Bronchial epithelial cell (primary cell): ENCODE data around the gene IFIT1B. TPM values are rescaled to one million over a fixed set of nuclear protein-coding genes. Genes with fewer than 3 reads are reported as not detected.
A peak's percentile ranks its signal among the peaks of the same experiment; 100 is the strongest.

Experiments used
- DNase-seq: peaks from one replicate; pipeline ENCODE4 v3.0.0-alpha.2; 2010; ENCODE audit warnings: low read depth
- FAIRE-seq: peaks from 2 replicates; lab custom pipeline; 2011; peaks lifted over from hg19 to GRCh38; lab: Jason Lieb, UNC
- H3K27me3 ChIP-seq: 2 replicates; pipeline ENCODE4 v1.5.1; 2011; ENCODE audit warnings: low read length; ENCODE audit not compliant: control insufficient read depth, insufficient read depth
- H3K36me3 ChIP-seq: 2 replicates; pipeline ENCODE4 v1.5.1; 2011; ENCODE audit warnings: low read length; ENCODE audit not compliant: control insufficient read depth, insufficient read depth
- H3K4me3 ChIP-seq: 2 replicates; pipeline ENCODE4 v1.5.1; 2011; ENCODE audit warnings: mild to moderate bottlenecking, low read depth, low read length, control low read depth
- total RNA-seq: library from RNA; depleted of rRNA; stranded (reverse); fragments of >200 nt; gene quantifications from 2 replicates; pipeline ENCODE4 v1.2.1, GENCODE V29; 2014
- TF ChIP-seq, protein P1 (sequence below): IDR thresholded peaks from 2 replicates; pipeline ENCODE4 v1.5.1; 2011; ENCODE audit warnings: mild to moderate bottlenecking, moderate library complexity, low read length, control low read depth, inconsistent platforms; ENCODE audit not compliant: insufficient read depth, severe bottlenecking

The IFIT1B gene
- total RNA-seq, 1 donor from 2014 or later = not detected

DNA sequence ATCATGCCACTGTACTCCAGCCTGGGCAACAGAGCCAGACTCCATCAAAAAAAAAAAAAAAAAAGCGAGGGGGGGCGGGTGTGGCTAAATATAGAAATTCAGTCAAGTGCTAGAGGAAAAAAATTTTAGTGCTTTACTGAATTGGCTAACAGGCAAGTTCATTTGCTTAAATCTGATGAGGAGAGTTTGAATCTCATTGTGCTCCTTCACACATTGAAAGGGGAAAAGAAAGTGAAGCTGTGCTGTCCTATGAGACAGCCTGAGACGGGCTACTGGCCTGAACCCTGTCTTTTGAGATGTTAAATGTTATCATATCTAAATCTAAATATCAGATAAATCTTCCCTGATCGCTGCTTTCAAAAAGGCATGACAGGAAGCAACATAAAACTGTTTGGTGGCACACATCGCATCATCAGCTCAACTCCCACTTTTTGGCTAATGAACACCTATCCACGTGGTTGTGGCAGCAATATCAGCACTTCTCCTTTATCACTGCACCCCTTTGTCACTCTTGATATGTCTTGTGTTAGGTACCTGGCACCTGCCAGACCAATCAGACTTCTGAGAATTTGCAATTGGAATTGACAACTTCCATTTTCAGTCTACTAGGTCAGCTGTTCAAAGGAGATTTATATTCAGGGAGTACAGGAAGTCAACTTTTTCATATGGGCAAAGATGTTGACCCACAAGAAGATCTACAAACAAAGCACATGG lies 14.0 kb upstream of the IFIT1B start:
- Histone ChIP-seq H3K36me3 (no peaks in the 10 kb centered on the region), H3K4me3 (no peak overlapping the region), H3K27me3 (no peaks in the 10 kb centered on the region)
- TF ChIP-seq, protein P1, sequence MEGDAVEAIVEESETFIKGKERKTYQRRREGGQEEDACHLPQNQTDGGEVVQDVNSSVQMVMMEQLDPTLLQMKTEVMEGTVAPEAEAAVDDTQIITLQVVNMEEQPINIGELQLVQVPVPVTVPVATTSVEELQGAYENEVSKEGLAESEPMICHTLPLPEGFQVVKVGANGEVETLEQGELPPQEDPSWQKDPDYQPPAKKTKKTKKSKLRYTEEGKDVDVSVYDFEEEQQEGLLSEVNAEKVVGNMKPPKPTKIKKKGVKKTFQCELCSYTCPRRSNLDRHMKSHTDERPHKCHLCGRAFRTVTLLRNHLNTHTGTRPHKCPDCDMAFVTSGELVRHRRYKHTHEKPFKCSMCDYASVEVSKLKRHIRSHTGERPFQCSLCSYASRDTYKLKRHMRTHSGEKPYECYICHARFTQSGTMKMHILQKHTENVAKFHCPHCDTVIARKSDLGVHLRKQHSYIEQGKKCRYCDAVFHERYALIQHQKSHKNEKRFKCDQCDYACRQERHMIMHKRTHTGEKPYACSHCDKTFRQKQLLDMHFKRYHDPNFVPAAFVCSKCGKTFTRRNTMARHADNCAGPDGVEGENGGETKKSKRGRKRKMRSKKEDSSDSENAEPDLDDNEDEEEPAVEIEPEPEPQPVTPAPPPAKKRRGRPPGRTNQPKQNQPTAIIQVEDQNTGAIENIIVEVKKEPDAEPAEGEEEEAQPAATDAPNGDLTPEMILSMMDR = no peak
- no peak for DNase-seq
- no peak for FAIRE-seq

DNA sequence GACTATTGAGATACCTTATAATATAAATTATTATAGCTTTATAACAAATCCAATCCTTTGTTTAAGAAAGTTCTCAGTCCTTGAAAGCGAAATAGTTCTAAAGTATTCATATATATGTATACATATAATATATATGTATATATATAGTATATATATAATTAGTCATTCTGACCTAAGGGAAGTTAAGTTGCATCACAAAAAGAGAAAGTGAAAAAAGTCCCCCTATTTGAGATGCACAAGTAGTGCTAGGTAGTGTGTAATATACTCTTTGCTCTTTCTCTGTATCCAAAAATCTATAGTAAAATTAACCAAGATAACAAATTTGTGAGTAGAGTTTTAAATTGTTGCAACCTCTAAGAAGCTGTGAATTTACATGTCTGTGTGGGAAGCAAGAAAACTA lies 13.3 kb upstream of the IFIT1B start:
- Histone ChIP-seq H3K36me3 (no peaks in the 10 kb centered on the region), H3K4me3 (no peak overlapping the region), H3K27me3 (no peaks in the 10 kb centered on the region)
- DNase-seq (peak; percentile 20), FAIRE-seq (no peak)
- TF ChIP-seq, protein P1 = no peak

DNA sequence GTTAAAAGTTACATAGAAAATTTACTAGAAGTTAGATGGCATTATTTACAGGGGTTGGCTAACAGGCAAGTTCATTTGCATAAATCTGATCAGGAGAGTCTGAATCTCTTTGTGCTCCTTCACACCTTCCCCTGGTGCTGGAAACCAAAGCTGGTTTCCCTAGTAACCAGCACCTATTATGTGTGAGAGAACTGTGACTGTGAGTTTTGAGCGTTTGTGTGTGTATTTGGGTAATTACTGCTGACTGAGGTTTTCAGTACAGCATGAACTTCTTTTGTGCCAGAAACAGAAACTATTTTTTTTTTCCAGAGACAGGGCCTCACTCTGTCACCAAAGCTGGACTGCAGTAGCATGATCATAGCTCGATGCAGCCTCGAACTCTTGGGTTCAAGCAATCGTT lies 10.3 kb upstream of the IFIT1B start:
- Histone ChIP-seq H3K36me3 (no peaks in the 10 kb centered on the region), H3K4me3 (no peak overlapping the region), H3K27me3 (no peaks in the 10 kb centered on the region)
- DNase-seq = no peak
- TF ChIP-seq, protein P1 = no peak
- no peak for FAIRE-seq

DNA sequence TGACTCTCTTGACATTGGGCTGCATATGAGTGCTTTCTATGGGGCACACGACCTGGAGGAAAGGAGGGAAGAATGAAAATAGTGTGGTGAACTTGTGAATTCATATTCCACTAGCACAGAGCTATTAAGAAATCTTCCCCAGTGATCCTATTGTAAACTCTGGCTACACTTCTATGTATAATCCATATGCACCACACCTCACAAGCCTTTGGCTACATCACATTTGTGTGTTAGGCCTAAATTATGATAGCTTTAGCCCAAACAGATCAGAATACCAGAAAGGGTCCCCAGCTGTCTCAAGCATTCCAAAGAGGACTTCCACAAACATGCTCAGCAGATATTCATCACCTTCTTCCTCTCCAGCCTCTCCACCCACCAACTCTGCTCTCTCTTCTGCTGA lies 9.7 kb upstream of the IFIT1B start:
- H3K27me3 ChIP-seq = no peaks in the 10 kb centered on the region
- TF ChIP-seq, protein P1 = no peak
- FAIRE-seq (no peak), DNase-seq (no peak)
- no peak overlapping the region for H3K4me3 ChIP-seq
- H3K36me3 ChIP-seq = no peaks in the 10 kb centered on the region

DNA sequence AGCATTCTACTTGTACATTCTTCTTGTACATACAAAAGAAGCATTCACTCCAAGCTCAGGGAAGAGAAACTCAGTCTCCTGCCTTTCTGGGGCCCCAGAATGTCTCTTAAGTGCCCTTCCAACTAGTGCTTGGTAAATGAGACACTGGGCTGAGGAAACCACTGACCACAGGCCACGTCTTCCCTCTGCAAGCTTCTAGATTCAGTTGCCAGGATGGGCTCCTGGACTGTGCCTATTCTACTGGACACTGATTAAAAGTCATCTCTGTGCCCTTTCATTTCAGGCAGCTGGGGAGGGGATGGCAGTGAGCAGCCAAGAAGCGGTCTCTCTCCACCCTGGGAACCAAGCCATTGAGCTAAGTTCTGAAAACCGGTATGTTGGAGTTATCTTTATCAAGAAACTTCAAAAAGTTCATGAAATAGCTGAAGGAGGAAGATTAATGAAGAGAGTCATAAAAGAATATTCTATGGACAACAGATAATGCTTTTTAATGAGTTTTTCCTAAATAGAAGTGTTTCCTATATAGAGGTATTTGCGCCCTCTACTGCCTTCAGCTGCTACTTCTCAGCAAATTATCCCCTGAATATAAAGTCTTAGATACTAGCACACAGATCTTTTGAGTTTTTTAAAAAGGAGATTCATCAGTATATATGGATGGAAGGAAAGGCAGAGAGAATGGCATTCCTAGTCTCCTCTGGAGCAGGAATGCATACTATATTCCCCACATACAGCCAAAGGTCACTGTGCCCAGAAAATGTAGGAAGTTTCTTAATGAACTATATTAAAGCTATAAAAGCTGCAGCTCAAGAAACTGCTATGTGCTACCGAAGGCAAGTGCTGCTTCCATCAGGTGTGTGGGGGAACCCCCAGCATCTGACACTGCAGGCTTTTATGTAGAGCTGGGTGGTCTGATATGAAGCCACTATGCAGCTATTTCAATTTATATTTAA lies 8.4 kb upstream of the IFIT1B start:
- DNase-seq = peak; percentile 34
- H3K27me3 ChIP-seq = no peaks in the 10 kb centered on the region
- FAIRE-seq = no peak

More for the DNA sequence above, 8.4 kb upstream of the IFIT1B start:
- TF ChIP-seq, protein P1 = peak; percentile 49
- no peak overlapping the region for H3K4me3 ChIP-seq
- no peaks in the 10 kb centered on the region for H3K36me3 ChIP-seq
